ENCODE data around the gene YIPF1. TPM values are rescaled to one million over a fixed set of nuclear protein-coding genes. Genes with fewer than 3 reads are reported as not detected.
"Not testable (repeated sequence)": the region's sequence is repeated elsewhere in the genome, so short reads cannot be mapped to it uniquely, and the experiment has no call there.

YIPF1 gene
- total RNA-seq, 1 donor = 11.4 TPM

DNA sequence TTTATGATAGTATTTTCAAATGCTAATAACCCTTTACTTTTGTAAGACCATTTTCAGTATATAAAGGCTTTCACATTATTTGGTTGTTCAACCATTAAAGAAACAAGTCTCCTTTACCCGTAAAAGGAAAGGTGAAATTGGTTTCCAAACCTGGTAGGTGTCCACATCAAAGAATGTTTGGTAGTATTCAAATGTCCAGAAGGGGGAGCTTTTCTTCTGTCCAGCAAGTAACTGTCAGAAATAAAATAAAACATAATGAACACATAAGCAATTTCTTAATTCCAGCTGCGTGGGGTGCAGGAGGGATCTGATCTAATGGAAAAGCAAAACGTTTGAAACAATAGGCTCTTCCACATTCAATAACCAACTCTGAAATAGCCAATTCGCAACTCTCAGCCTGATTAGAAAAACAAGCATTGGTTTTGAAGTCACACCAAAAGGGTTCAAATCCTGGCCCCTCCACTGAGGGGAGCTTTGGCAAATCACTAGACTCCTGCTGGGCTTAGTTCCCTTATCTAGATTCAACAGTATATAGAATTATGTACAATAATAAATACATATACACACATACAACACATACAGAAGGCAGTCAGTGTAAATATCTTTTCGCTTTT lies 11.0 kb downstream of the YIPF1 start:
- H3K27me3 ChIP-seq (ENCODE audit: insufficient read depth, low read length) = no peaks in the 10 kb centered on the region
- H3K9me3 ChIP-seq (ENCODE audit: low read depth, low read length) = no peaks in the 10 kb centered on the region
- no peak overlapping the region for H3K4me3 ChIP-seq (ENCODE audit: low read length)
- H3K4me1 ChIP-seq (ENCODE audit: insufficient read depth, low read length) = no peaks in the 10 kb centered on the region

DNA sequence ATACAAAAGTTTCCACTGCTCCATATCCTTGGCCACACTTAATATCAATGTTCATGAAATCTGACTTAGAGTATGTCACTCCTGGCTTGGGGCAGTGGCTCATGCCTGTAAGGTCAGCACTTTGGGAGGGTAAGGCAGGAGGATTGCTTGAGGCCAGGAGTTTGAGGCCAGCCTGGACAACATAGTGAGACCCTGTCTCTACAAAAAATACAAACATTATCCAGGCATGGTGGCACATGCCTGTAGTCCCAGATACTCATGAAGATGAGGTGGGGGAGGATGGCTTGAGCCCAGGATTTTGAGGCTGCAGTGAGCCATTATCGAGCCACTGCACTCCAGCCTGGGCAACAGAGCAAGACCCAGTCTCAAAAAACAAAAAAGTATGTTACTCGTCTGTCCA lies 14.4 kb downstream of the YIPF1 start:
- H3K4me1 ChIP-seq (ENCODE audit: insufficient read depth, low read length); H3K4me3 ChIP-seq (ENCODE audit: low read length); H3K9me3 ChIP-seq (ENCODE audit: low read depth, low read length); H3K27me3 ChIP-seq (ENCODE audit: insufficient read depth, low read length): not testable (repeated sequence)

DNA sequence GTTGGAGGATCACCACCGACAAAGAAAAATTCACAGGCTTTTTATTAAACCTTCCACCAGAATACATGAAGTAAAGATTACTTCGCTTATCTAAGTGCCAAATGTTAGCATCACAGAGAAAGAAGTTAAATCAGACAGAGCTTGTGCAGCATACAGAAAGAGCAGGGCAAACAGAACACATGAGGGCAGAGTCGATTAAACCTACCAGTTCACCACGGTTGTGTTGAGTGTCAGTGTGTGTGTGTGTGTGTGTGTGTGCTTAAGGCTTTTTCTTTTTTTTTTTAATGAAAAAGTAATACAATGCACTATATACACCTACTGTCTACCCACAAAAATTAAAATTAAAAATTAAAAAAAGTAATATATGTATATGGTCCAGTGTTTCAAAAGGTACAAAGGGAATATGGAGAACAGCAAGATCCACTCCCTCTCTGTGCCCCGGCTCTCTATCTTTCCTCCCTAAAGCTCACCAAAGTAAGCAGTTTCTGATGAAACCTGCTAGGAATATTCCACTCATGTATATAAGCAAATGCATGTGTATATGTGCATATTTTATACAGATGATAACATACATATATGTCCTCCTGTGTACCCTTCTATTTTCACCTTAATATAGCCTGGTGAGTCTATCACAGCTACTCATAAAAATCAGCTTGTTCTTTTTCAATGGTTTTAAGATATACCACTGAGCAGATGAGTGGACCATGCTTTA lies 17.7 kb downstream of the YIPF1 start:
- Histone ChIP-seq H3K27me3 (ENCODE audit: insufficient read depth, low read length) (no peaks in the 10 kb centered on the region), H3K4me3 (ENCODE audit: low read length) (no peak overlapping the region), H3K9me3 (ENCODE audit: low read depth, low read length) (no peaks in the 10 kb centered on the region), H3K4me1 (ENCODE audit: insufficient read depth, low read length) (no peaks in the 10 kb centered on the region)

DNA sequence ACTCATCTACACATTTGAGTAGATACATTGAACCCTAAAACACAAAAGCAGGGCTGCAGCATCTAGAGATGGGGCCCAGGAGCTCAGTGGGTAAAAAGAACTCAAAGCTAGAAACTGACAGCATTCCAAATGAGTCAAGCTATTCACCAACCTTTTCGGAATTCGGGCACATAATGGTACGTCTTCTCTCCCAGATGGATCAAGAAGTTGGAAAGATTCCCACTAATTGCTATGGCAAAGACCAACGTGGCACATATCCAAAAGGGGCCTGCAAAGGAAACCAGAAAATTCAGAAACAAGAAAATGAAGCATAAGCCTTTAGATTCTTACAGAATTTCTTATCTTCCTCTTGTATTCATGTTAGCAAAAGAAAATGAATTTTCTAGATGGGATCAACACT lies 18.4 kb downstream of the YIPF1 start:
- Histone ChIP-seq H3K4me3 (ENCODE audit: low read length) (no peak overlapping the region), H3K4me1 (ENCODE audit: insufficient read depth, low read length) (no peaks in the 10 kb centered on the region), H3K9me3 (ENCODE audit: low read depth, low read length) (no peaks in the 10 kb centered on the region), H3K27me3 (ENCODE audit: insufficient read depth, low read length) (no peaks in the 10 kb centered on the region)

GRCh38 chr1:53869454-53870117 lies 20.0 kb downstream of the YIPF1 start:
- Histone ChIP-seq H3K4me3 (ENCODE audit: low read length) (no peak overlapping the region), H3K4me1 (ENCODE audit: insufficient read depth, low read length) (no peaks in the 10 kb centered on the region), H3K9me3 (ENCODE audit: low read depth, low read length) (no peaks in the 10 kb centered on the region), H3K27me3 (ENCODE audit: insufficient read depth, low read length) (no peaks in the 10 kb centered on the region)

DNA sequence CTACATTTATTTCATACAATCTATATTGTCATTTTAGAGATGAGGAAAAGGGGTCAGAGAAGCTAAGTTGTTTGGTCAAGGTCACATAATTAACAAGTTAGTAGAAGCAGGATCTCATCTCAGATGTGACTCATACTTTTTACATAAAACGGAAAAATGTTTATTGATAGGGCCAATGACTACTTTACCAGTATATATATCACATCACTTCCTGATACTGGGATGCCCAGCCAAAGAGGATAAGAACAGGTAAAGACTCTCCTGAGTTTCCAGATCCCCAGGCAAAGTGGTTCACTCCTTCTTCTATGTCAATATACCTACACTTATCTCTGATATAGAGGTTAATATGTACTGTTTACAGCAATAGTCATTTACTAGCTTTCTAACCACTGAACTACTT lies 21.0 kb downstream of the YIPF1 start:
- no peaks in the 10 kb centered on the region for H3K9me3 ChIP-seq (ENCODE audit: low read depth, low read length)
- no peaks in the 10 kb centered on the region for H3K4me1 ChIP-seq (ENCODE audit: insufficient read depth, low read length)
- no peaks in the 10 kb centered on the region for H3K27me3 ChIP-seq (ENCODE audit: insufficient read depth, low read length)
- no peak overlapping the region for H3K4me3 ChIP-seq (ENCODE audit: low read length)

- Histone ChIP-seq H3K27me3 (ENCODE audit: insufficient read depth, low read length) (no peaks in the 10 kb centered on the region), H3K4me3 (ENCODE audit: low read length) (no peak overlapping the region), H3K4me1 (ENCODE audit: insufficient read depth, low read length) (no peaks in the 10 kb centered on the region), H3K9me3 (ENCODE audit: low read depth, low read length) (no peaks in the 10 kb centered on the region)
These were observed 27.1 kb downstream of the YIPF1 start for GRCh38 chr1:53862507-53862906.

DNA sequence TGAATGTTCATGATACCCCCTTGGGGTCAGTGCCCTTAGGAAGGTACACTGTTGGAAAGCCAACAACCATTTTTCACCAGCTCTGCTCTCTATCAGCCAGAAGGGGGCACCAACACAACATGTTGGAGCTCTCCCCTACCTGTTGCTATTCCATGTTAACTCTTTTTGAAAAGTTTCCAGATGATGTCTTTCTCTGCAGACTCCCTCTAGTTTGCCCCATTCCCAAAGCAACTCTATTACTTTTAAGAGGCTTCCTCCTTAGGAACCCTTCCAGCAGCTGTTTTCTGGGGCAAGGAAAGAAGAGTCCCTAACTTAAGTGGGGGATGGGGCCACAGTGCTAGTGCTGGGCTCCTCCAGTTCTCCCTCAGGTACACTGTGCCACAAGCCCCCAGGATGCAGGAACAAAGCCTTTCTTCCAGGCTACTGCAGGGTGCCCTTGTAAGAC lies 28.6 kb downstream of the YIPF1 start:
- no peak overlapping the region for H3K4me3 ChIP-seq (ENCODE audit: low read length)
- H3K27me3 ChIP-seq (ENCODE audit: insufficient read depth, low read length) = no peaks in the 10 kb centered on the region
- no peaks in the 10 kb centered on the region for H3K9me3 ChIP-seq (ENCODE audit: low read depth, low read length)

DNA sequence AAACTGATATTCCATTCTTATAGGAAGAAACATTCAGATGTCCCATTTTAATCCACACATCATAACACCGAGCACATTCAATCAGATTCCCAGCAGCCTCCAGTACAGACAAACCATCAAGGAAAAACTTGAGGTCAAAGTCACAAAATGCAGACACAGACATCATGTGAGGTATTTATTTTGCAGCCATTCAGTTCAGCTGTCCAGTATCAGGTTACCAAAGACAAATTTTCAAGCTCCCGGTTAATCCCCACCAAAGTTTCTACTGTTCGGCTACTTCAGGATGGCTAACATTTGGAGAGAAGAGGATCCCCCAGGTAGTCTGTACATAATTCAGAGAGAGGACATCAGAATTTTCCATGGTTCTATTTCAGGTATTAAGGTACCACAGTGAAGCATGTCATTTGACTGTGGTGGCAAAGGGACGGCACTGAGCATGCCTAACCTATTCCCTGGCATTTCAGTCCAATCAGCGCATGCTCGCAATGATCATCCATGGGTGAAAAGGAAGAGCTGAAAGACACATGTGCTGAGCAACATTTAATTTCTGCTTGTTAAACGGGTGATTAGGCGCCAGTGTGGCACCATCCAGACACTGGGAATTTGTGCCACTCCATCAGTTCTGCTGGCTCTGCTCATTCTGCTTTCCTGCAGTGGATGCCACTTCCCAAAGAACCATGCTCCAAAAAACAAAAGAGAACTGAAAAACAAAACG lies 37.9 kb downstream of the YIPF1 start:
- no peaks in the 10 kb centered on the region for H3K4me1 ChIP-seq (ENCODE audit: insufficient read depth, low read length)
- no peak overlapping the region for H3K4me3 ChIP-seq (ENCODE audit: low read length)
- no peaks in the 10 kb centered on the region for H3K9me3 ChIP-seq (ENCODE audit: low read depth, low read length)
- H3K27me3 ChIP-seq (ENCODE audit: insufficient read depth, low read length) = no peaks in the 10 kb centered on the region

More for the DNA sequence above, 28.6 kb downstream of the YIPF1 start:
- no peaks in the 10 kb centered on the region for H3K4me1 ChIP-seq (ENCODE audit: insufficient read depth, low read length)

DNA sequence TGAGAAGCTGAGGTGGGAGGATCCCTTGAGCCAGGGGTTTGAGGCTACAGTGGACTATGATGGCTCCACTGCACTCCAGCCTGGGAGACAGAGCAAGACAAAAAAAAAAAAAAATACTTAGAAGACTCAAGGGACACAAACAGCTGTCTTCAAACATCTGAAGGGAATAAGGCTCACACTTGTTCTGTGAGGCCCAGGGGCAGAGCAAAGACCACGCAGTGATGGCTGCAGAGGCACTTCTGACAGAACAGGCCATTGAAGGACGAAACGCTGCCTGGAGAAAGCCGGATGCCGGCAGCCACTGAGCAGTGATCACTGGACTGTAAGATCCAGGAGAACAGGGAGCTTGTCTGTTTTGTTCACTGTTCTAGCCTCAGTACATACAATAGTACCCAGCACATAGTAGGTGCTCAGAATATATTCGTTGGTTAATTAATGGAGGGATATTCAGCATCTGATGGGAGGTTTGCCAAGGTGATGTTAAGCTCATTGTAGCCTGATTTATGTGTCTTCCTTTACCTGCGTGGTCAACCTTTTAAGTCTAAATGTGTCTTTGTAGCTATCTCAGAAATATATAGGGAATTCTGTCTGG lies 39.4 kb downstream of the YIPF1 start:
- Histone ChIP-seq H3K4me1 (ENCODE audit: insufficient read depth, low read length) (no peaks in the 10 kb centered on the region), H3K9me3 (ENCODE audit: low read depth, low read length) (no peaks in the 10 kb centered on the region), H3K4me3 (ENCODE audit: low read length) (no peak overlapping the region), H3K27me3 (ENCODE audit: insufficient read depth, low read length) (no peaks in the 10 kb centered on the region)

- H3K4me3 ChIP-seq (ENCODE audit: low read length) = no peak overlapping the region
- no peaks in the 10 kb centered on the region for H3K4me1 ChIP-seq (ENCODE audit: insufficient read depth, low read length)
- H3K27me3 ChIP-seq (ENCODE audit: insufficient read depth, low read length) = no peaks in the 10 kb centered on the region
- no peaks in the 10 kb centered on the region for H3K9me3 ChIP-seq (ENCODE audit: low read depth, low read length)
These were observed 41.6 kb downstream of the YIPF1 start for GRCh38 chr1:53847980-53848379.

DNA sequence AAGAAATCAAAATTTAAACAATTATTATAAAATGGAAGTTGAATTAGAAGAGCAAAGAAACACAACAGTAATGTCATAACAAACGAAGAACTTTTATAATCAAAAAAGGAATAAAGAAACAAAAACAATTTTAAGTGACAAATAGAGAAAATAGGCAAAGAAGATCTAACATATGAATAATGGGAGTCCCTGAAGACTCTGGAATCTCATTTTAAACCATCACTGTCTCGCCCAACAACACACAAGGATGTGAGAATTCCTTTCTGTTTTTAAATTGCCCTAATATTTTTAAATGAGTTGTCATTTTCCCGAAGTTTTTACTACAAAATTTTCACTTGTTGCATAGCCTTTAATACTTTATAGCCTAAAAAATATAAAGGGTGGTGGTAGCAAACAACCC lies 47.2 kb downstream of the YIPF1 start:
- no peak overlapping the region for H3K4me3 ChIP-seq (ENCODE audit: low read length)
- H3K9me3 ChIP-seq (ENCODE audit: low read depth, low read length) = no peaks in the 10 kb centered on the region
- H3K4me1 ChIP-seq (ENCODE audit: insufficient read depth, low read length) = peaks cover 3% of the 10 kb centered on the region
- H3K27me3 ChIP-seq (ENCODE audit: insufficient read depth, low read length) = no peaks in the 10 kb centered on the region

- Histone ChIP-seq H3K4me1 (ENCODE audit: insufficient read depth, low read length) (peaks cover 8% of the 10 kb centered on the region), H3K4me3 (ENCODE audit: low read length) (peak overlapping the region; percentile 71), H3K9me3 (ENCODE audit: low read depth, low read length) (no peaks in the 10 kb centered on the region), H3K27me3 (ENCODE audit: insufficient read depth, low read length) (no peaks in the 10 kb centered on the region)
These were observed 51.0 kb downstream of the YIPF1 start for GRCh38 chr1:53838654-53838974.

GRCh38 chr1:53837924-53838653 lies 51.5 kb downstream of the YIPF1 start, which contains the start of gene NDC1:
TSS of gene NDC1 (minus strand) at chr1:53838296. CDS start at chr1:53838261, 35 bp downstream.
- Histone ChIP-seq H3K9me3 (ENCODE audit: low read depth, low read length) (no peaks in the 10 kb centered on the region), H3K4me3 (ENCODE audit: low read length) (peak within 1 kb of the TSS; percentile 71), H3K27me3 (ENCODE audit: insufficient read depth, low read length) (no peaks in the 10 kb centered on the region), H3K4me1 (ENCODE audit: insufficient read depth, low read length) (peaks cover 8% of the 10 kb centered on the region)

All from mononuclear cell (primary cell).